CD4-positive, alpha-beta T cell (primary cell): ENCODE data around the gene KCND2. TPM values are rescaled to one million over a fixed set of nuclear protein-coding genes. Genes with fewer than 3 reads are reported as not detected.

ENCODE experiments used
- ATAC-seq: fragments of 200-7000 bp; cut with Tn5 transposase; one replicate; pipeline ENCODE4 v1.10.0; 2022; ENCODE audit warnings: mild to moderate bottlenecking; ENCODE audit not compliant: poor library complexity
- CTCF ChIA-PET: fragments of 350-600 bp; sonication (Branson Sonifier 250); formaldehyde crosslinking; loops from one replicate; lab custom pipeline; 2021; ENCODE audit warnings: antibody characterized with exemption, inconsistent platforms; lab: Charles Lee
- POLR2A ChIA-PET: fragments of 350-600 bp; sonication (Branson Sonifier 250); formaldehyde crosslinking; loops from one replicate; lab custom pipeline; 2021; ENCODE audit warnings: antibody characterized with exemption, inconsistent platforms; lab: Charles Lee
- DNase-seq, 14 experiments: peaks; one replicate each; pipeline ENCODE4 v3.0.0-alpha.2; 2013 to 2020; ENCODE audit warnings: mixed read lengths in 2 of 14
- H3K27ac ChIP-seq, 2 donors: one replicate each; pipeline versions ENCODE4 v1.5.1 to v1.7.0; 2013; ENCODE audit warnings: low read length in 2 of 2, low read depth in 1 of 2, mild to moderate bottlenecking in 1 of 2
- H3K27me3 ChIP-seq, 2 experiments: 1 replicate in 1 of 2; 2 replicates in 1 of 2; pipeline versions ENCODE4 v1.6.1 to v1.7.0; 2013; ENCODE audit warnings: low read length in 2 of 2, control low read depth in 1 of 2, mild to moderate bottlenecking in 1 of 2, moderate library complexity in 1 of 2; ENCODE audit not compliant: insufficient read depth in 2 of 2, control insufficient read depth in 1 of 2
- H3K36me3 ChIP-seq: one replicate; pipeline ENCODE4 v1.6.1; 2013; ENCODE audit warnings: low read length, control low read depth; ENCODE audit not compliant: insufficient read depth
- H3K4me1 ChIP-seq: one replicate; pipeline ENCODE4 v1.6.1; 2013; ENCODE audit warnings: low read length, control low read depth; ENCODE audit not compliant: insufficient read depth
- H3K4me3 ChIP-seq: one replicate; pipeline ENCODE4 v1.5.1; 2013; ENCODE audit warnings: mild to moderate bottlenecking, low read length, moderate library complexity
- H3K9me3 ChIP-seq, 2 experiments: 1 replicate in 1 of 2; 2 replicates in 1 of 2; pipeline versions ENCODE4 v1.6.1 to v1.7.0; 2013; ENCODE audit warnings: low read length in 2 of 2, mild to moderate bottlenecking in 2 of 2, control low read depth in 1 of 2, moderate library complexity in 1 of 2; ENCODE audit not compliant: control insufficient read depth in 1 of 2, insufficient read depth in 1 of 2
- H3K27ac Mint-ChIP-seq: one replicate; pipeline ENCODE4 v1.8.0; 2020; ENCODE audit warnings: mixed read lengths
- H3K27me3 Mint-ChIP-seq: one replicate; pipeline ENCODE4 v1.8.0; 2021; ENCODE audit warnings: mixed read lengths
- H3K36me3 Mint-ChIP-seq: one replicate; pipeline ENCODE4 v1.8.0; 2021; ENCODE audit warnings: low read depth, mixed read lengths
- H3K4me1 Mint-ChIP-seq: one replicate; pipeline ENCODE4 v1.8.0; 2021; ENCODE audit warnings: low read depth, mixed read lengths
- H3K4me3 Mint-ChIP-seq: one replicate; pipeline ENCODE4 v1.8.0; 2020; ENCODE audit warnings: mild to moderate bottlenecking, mixed read lengths
- H3K9me3 Mint-ChIP-seq: one replicate; pipeline ENCODE4 v1.8.0; 2020; ENCODE audit warnings: mixed read lengths
- intact Hi-C, 2 experiments: fragments of 100-400 bp; cut with DNase I in 1 of 2; cut with micrococcal nuclease in 1 of 2; formaldehyde crosslinking; loops; one replicate each; pipeline versions ENCODE4 v1.15.1 to v1.9.0; 2023 to 2025; cut with DNase I, micrococcal nuclease
- total RNA-seq, 174 experiments: library from RNA in 2 of 174; stranded (reverse) in 2 of 174; gene quantifications; one replicate each; pipeline ENCODE4 v1.2.3 and lab custom pipeline; 2021 to 2026
- TF ChIP-seq, protein P1 (sequence below): fragments of 200-600 bp; IDR thresholded peaks from one replicate; pipeline ENCODE4 v1.8.0; 2022; ENCODE audit warnings: antibody characterized with exemption, mild to moderate bottlenecking

KCND2 gene
- total RNA-seq, 2 experiments from 2014 or later, result not detected

DNA sequence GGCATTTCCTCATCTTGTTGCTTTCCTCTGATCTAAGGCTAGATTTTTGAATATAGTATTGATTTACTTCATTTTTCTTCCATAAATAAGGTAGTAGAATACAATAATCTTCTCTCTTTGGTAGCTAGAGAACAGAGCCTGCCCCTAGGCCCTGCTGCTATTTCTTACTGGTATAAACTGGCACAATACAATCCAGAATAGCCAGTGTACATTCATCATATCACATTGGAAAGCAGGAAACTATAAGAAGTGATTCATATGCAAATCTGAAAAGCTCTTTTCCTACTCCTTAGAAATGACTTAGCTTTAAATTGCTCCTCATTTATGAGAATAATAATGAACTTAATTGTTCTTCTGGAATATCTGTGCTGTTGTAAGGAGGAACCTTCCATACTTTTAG is 100.2 kb downstream of the KCND2 start:
- no peak overlapping the region for H3K27ac ChIP-seq
- no peaks in the 10 kb centered on the region for H3K36me3 Mint-ChIP-seq
- POLR2A ChIA-PET, result no interaction called here
- no peaks in the 10 kb centered on the region for H3K27me3 ChIP-seq
- CTCF ChIA-PET, result no interaction called here
- no peaks in the 10 kb centered on the region for H3K36me3 ChIP-seq
- no peaks in the 10 kb centered on the region for H3K9me3 ChIP-seq
- ATAC-seq (no peak), DNase-seq (no peak)
- no peak overlapping the region for H3K4me3 Mint-ChIP-seq
- TF ChIP-seq, protein P1, sequence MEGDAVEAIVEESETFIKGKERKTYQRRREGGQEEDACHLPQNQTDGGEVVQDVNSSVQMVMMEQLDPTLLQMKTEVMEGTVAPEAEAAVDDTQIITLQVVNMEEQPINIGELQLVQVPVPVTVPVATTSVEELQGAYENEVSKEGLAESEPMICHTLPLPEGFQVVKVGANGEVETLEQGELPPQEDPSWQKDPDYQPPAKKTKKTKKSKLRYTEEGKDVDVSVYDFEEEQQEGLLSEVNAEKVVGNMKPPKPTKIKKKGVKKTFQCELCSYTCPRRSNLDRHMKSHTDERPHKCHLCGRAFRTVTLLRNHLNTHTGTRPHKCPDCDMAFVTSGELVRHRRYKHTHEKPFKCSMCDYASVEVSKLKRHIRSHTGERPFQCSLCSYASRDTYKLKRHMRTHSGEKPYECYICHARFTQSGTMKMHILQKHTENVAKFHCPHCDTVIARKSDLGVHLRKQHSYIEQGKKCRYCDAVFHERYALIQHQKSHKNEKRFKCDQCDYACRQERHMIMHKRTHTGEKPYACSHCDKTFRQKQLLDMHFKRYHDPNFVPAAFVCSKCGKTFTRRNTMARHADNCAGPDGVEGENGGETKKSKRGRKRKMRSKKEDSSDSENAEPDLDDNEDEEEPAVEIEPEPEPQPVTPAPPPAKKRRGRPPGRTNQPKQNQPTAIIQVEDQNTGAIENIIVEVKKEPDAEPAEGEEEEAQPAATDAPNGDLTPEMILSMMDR, result no peak
- no peaks in the 10 kb centered on the region for H3K9me3 Mint-ChIP-seq
- H3K27me3 Mint-ChIP-seq, result no peaks in the 10 kb centered on the region
- H3K27ac Mint-ChIP-seq, result no peak overlapping the region
- no peaks in the 10 kb centered on the region for H3K4me1 ChIP-seq
- H3K4me1 Mint-ChIP-seq, result no peaks in the 10 kb centered on the region
- intact Hi-C loops, result no loop called here
- H3K4me3 ChIP-seq, result no peak overlapping the region

DNA sequence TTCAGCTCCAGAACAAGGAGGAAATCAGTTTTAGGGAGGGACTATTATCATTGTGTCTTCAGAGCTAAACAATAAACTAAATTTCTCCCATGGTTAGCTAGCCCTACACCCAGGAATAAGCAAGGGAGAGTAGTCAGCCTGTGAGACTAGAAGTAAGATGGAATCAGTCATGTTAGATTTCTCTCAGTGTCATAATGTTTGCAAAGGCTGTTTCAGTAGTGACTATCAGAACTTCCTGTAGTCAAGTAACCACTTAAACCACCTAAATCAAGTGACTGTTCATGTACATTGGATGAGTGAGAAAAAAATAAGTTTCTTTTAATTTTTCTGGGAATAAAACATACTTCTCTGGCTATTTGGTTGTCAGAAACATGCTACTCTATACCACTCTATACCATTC is 121.6 kb downstream of the KCND2 start:
- Mint-ChIP-seq H3K36me3 (no peaks in the 10 kb centered on the region), H3K4me3 (no peak overlapping the region), H3K27me3 (no peaks in the 10 kb centered on the region), H3K9me3 (peaks cover 8% of the 10 kb centered on the region), H3K4me1 (no peaks in the 10 kb centered on the region), H3K27ac (no peak overlapping the region)
- TF ChIP-seq, protein P1, result no peak
- Histone ChIP-seq H3K36me3 (no peaks in the 10 kb centered on the region), H3K9me3 (no peaks in the 10 kb centered on the region), H3K27ac (no peak overlapping the region), H3K4me1 (no peaks in the 10 kb centered on the region), H3K4me3 (no peak overlapping the region), H3K27me3 (no peaks in the 10 kb centered on the region)
- no peak for DNase-seq
- ChIA-PET POLR2A (no interaction called here), CTCF (no interaction called here)
- no peak for ATAC-seq
- intact Hi-C loops, result no loop called here

DNA sequence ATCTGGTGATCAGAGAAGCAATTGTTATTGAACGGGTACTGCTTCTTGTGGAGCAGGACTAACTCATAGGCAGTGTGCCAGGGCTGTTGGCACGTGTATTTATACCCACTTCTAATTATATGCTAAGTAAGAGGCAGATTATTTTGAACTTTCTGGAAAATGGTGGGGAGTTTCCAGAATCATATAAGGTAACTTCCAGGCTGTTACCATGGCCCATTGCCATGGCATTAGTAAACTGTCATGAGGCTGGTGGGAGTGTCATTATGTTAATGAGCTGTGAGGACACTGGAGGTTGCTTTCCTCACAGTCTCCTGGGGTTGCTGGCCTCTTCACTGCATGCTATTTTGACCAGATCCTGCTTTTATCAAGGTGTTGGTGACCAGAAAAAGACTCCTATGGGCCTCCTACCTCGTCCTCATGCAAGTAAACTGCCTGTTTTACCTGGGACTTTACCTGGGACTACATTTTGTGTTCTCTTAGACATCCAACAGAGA is 122.6 kb downstream of the KCND2 start:
- Histone ChIP-seq H3K4me3 (no peak overlapping the region), H3K27ac (no peak overlapping the region), H3K27me3 (no peaks in the 10 kb centered on the region), H3K9me3 (no peaks in the 10 kb centered on the region), H3K36me3 (no peaks in the 10 kb centered on the region), H3K4me1 (no peaks in the 10 kb centered on the region)
- H3K36me3 Mint-ChIP-seq, result no peaks in the 10 kb centered on the region
- DNase-seq (no peak), ATAC-seq (no peak)
- intact Hi-C loops, result no loop called here
- peaks cover 8% of the 10 kb centered on the region for H3K9me3 Mint-ChIP-seq
- no peak overlapping the region for H3K4me3 Mint-ChIP-seq
- no peaks in the 10 kb centered on the region for H3K4me1 Mint-ChIP-seq
- ChIA-PET POLR2A (no interaction called here), CTCF (no interaction called here)
- TF ChIP-seq, protein P1, result no peak
- no peaks in the 10 kb centered on the region for H3K27me3 Mint-ChIP-seq
- no peak overlapping the region for H3K27ac Mint-ChIP-seq
